ENCODE results near the gene LIPH.

- TF ChIP-seq CTCF (IDR thresholded peaks at IDR 0.05; ENCODE audit: borderline replicate concordance, extremely low read depth, low read length, poor library complexity, severe bottlenecking) (no peak), EZH2 (IDR thresholded peaks at IDR 0.05; ENCODE audit: borderline replicate concordance, low read depth, low read length, severe bottlenecking) (no peak)
Observed at GRCh38 chr3:185519021-185519420, 33.4 kb downstream of the LIPH start.
